Measurements from ENCODE around the gene ZXDC.

Gene ZXDC

DNA sequence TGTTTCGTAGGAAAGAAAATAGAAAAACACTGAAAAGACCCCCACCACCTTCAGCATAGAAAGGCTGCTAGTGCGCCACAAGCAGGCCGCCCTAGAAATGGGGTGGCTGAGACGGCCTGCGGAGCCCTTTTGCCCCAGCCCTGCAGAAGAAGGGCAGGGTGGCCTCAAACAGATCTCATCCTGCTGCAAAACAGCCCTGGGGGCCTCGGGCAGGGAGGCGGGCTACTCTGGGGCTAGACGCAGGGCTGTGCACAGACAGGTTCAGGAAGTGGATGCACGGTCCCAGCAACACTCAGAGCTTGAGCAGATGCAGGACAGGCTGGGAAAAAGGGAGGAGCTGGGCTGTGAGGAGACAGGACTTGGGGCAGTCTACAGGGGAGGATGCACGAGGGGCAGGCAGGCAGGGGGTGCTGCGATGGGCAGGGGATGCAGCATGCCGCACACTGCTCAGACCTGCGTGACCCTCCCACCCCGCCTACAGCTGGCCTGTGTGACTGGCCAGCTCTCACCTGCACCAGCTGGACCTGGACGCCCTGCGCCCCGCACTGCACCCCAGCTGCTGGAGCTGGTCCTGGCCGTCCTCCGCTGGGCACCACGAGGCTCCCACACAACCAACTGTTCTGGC lies 34.3 kb downstream of the ZXDC start:
- H3K4me3 ChIP-seq (ENCODE audit: low read depth, low read length) = no peak overlapping the region
- TF ChIP-seq, protein P1, sequence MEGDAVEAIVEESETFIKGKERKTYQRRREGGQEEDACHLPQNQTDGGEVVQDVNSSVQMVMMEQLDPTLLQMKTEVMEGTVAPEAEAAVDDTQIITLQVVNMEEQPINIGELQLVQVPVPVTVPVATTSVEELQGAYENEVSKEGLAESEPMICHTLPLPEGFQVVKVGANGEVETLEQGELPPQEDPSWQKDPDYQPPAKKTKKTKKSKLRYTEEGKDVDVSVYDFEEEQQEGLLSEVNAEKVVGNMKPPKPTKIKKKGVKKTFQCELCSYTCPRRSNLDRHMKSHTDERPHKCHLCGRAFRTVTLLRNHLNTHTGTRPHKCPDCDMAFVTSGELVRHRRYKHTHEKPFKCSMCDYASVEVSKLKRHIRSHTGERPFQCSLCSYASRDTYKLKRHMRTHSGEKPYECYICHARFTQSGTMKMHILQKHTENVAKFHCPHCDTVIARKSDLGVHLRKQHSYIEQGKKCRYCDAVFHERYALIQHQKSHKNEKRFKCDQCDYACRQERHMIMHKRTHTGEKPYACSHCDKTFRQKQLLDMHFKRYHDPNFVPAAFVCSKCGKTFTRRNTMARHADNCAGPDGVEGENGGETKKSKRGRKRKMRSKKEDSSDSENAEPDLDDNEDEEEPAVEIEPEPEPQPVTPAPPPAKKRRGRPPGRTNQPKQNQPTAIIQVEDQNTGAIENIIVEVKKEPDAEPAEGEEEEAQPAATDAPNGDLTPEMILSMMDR (conservative IDR thresholded peaks at IDR 0.05; ENCODE audit: low read depth, low read length) = no peak
- DNase-seq (ENCODE audit: low read depth) = no peak

DNA sequence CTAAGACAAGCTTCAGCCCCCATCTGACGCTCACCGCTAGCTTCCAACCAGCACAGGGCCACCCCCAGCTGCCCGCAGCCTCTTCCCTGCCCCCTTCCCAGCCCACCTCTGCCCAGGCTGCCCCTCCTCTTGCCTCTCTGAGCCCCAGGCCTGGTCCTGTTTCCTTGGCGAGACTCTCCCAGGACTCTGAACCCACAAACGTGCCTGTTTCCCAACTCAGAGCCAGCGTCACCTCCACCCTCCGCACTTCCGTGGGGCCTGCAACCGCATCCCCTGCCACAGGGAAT lies 35.0 kb downstream of the ZXDC start:
- no peak for DNase-seq (ENCODE audit: low read depth)
- no peak overlapping the region for H3K4me3 ChIP-seq (ENCODE audit: low read depth, low read length)
- TF ChIP-seq, protein P1 (conservative IDR thresholded peaks at IDR 0.05; ENCODE audit: low read depth, low read length) = no peak

DNA sequence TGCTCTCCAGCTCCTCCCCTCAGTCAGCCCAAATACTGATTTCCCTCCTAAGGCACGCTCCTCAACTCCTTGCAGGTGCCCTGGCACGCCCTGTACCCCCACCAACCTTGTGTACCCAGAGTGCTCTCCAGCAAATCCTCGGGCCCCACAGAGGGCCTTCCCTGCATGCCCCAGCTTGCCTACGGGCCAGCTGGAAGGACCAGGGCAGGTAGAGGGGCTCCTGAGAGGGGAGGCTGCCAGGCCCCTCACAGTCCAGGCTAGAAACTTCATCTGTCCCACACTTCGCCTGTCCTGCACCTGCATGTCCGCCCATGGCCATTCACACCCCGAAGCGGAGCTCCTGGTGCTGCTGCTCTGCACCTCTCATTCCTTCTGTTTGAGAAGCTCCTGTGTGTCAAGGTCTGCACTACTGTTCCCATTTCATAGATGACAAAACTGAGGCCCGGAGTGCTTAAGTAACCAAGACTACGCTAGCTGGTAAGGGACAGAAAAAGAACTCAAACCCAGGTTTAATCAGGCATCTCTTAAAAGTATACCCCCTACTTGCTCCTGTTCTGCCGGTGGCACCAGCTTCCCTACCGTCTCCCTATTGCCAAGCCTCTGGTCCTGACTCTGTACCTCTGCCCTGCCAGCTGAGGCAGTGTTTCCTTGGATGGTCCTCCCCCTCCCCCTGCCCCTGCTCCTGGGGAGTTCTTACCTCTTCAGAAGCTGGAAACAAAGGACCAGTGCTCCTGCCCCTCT lies 35.6 kb downstream of the ZXDC start:
- DNase-seq (ENCODE audit: low read depth) = no peak
- TF ChIP-seq, protein P1 (conservative IDR thresholded peaks at IDR 0.05; ENCODE audit: low read depth, low read length) = no peak
- no peak overlapping the region for H3K4me3 ChIP-seq (ENCODE audit: low read depth, low read length)

DNA sequence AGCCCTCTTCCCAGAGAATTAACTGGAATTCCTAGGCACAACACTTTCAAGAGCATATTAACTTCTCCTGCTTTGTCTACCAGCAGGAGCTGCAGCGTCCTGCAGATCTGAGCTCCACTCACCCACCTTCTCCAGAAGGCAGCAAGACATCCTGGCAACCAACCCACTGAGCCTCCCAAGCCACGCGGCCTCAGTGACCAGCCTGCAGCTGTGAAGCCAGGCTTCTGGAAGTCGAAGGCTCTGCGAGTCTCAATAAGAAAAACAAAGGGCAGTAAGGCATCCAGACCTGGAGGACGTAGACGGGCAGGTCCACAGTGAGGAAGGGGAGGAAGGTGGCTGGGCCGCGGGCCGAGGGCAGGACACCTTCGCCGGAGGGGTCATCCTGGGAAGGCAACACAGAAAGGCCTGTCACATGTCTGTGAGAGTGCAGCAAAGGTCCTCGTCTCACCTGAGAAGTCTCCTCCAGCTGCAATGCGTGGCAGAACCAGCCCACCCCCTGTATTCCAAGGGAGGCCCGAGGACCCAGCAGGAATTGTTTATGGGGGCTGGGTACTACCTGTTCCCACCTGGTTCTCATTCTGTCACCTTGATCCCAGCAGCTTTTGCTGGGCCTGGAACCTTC lies 36.2 kb downstream of the ZXDC start:
- TF ChIP-seq, protein P1 (conservative IDR thresholded peaks at IDR 0.05; ENCODE audit: low read depth, low read length) = no peak
- DNase-seq (ENCODE audit: low read depth) = no peak
- no peak overlapping the region for H3K4me3 ChIP-seq (ENCODE audit: low read depth, low read length)

DNA sequence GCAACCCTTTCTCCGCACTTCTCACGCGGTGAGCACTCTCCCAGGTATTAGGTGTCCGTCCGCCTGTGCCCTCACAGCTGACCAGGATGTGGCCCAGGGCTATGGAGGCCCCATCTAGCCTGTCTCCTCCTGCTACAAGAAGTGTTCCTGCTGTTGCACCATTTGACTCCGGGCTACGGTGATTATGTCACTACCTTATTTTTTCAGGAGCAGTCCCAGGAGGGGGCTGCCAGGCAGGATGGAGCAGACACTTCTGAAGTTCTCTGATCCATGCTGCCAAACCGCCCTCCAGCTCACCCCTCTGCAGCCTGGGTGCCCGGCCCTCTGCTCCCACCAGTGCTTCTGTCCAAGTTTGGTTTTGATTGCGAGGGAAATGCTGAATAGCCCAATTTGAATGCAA lies 36.9 kb downstream of the ZXDC start:
- TF ChIP-seq, protein P1 (conservative IDR thresholded peaks at IDR 0.05; ENCODE audit: low read depth, low read length) = no peak
- no peak for DNase-seq (ENCODE audit: low read depth)
- H3K4me3 ChIP-seq (ENCODE audit: low read depth, low read length) = no peak overlapping the region

DNA sequence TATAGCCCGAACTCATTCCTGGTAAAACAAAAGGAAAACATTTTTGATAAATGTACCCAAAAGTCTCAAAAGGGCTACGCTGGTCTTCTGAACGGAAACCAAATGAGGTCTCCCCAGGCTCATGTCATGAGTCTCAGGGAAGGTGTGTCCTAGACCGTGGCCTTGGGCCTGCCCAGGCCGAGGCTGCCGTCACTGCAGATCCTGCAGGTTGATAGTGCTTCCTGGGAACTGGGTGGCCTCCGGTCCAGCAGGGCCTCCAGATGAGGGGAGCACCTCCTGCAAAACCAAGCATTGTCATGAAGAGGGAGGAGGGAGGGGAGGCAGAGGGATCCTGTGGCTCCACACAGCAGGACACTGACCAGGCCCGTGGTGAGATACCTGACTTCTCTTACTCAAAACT lies 37.5 kb downstream of the ZXDC start:
- H3K4me3 ChIP-seq (ENCODE audit: low read depth, low read length) = no peak overlapping the region
- no peak for DNase-seq (ENCODE audit: low read depth)
- TF ChIP-seq, protein P1 (conservative IDR thresholded peaks at IDR 0.05; ENCODE audit: low read depth, low read length) = no peak

Data from choroid plexus epithelial cell (primary cell).